H1 (cell line): ENCODE results near the gene ANKEF1. TPM values are rescaled to one million over a fixed set of nuclear protein-coding genes. Genes with fewer than 3 reads are reported as not detected.

Experiments used
- CEBPB ChIP-seq: IDR thresholded peaks from 2 replicates; pipeline ENCODE4 v1.6.1; 2012; ENCODE audit warnings: low read depth, low read length
- CHD7 ChIP-seq: fragments of 300-600 bp; sonication (generic); IDR thresholded peaks from 2 replicates; pipeline ENCODE4 v1.7.1; 2012; ENCODE audit warnings: low read length, moderate library complexity, mild to moderate bottlenecking, inconsistent platforms; ENCODE audit not compliant: insufficient replicate concordance
- GTF2F1 ChIP-seq: IDR thresholded peaks from 2 replicates; pipeline ENCODE4 v1.6.1; 2012; ENCODE audit warnings: low read depth, low read length, improper control_type of control experiment, borderline replicate concordance
- KDM1A ChIP-seq: fragments of 200-600, 300-600 bp; sonication (generic); IDR thresholded peaks from 2 replicates; pipeline ENCODE4 v1.7.1; 2016; ENCODE audit warnings: mild to moderate bottlenecking, low read length, borderline replicate concordance
- MAFK ChIP-seq: IDR thresholded peaks from 2 replicates; pipeline ENCODE4 v1.6.1; 2012; ENCODE audit warnings: low read depth, mild to moderate bottlenecking, improper control_type of control experiment, low read length
- PHF8 ChIP-seq: fragments of 200-600 bp; sonication (generic); conservative IDR thresholded peaks from 2 replicates; pipeline ENCODE4 v1.7.1; 2012; ENCODE audit warnings: low read depth, mild to moderate bottlenecking, inconsistent platforms, low read length, moderate library complexity
- POU5F1 ChIP-seq: IDR thresholded peaks from 2 replicates; pipeline ENCODE4 v1.6.1; 2011; ENCODE audit warnings: low read depth, mild to moderate bottlenecking, low read length, moderate library complexity
- SAP30 ChIP-seq: fragments of 300-600 bp; sonication (generic); IDR thresholded peaks from 2 replicates; pipeline ENCODE4 v1.7.1; 2012; ENCODE audit warnings: low read length, moderate library complexity, mild to moderate bottlenecking, inconsistent platforms; ENCODE audit not compliant: insufficient read depth, insufficient replicate concordance
- SP4 ChIP-seq: IDR thresholded peaks from 2 replicates; pipeline ENCODE4 v1.6.1; 2012; ENCODE audit warnings: low read length, inconsistent platforms
- SRF ChIP-seq: IDR thresholded peaks from 2 replicates; pipeline ENCODE4 v1.6.1; 2011; ENCODE audit warnings: mild to moderate bottlenecking, low read depth, low read length, moderate library complexity
- polyA plus RNA-seq, 7 experiments: library from polyadenylated mRNA; depleted of rRNA in 3 of 7; stranded (reverse) in 5 of 7; unstranded in 2 of 7; fragments of >200 nt in 5 of 7; fragments of 200-250 nt in 2 of 7; gene quantifications; 1 replicate in 5 of 7; 2 replicates in 1 of 7; 4 replicates in 1 of 7; pipeline versions ENCODE4 v1.2.1 to v1.2.3, GENCODE V29; 2011 to 2013; ENCODE audit warnings: missing spikeins in 2 of 7, mixed read lengths in 2 of 7
- total RNA-seq: library from RNA; stranded (reverse); fragmentation: NEBNext Ultra II Directional; extraction: Animal tissue kit (Norgen Biotek cat#: 25700); gene quantifications from 2 replicates; pipeline ENCODE4 v1.2.1, GENCODE V29; 2021

ANKEF1 gene
- total and polyA plus RNA-seq, 2 of the 8 experiments (the other 6 are each of a cell fraction or from before 2014, with no cell fraction given): 2.8 to 10.0 TPM

DNA sequence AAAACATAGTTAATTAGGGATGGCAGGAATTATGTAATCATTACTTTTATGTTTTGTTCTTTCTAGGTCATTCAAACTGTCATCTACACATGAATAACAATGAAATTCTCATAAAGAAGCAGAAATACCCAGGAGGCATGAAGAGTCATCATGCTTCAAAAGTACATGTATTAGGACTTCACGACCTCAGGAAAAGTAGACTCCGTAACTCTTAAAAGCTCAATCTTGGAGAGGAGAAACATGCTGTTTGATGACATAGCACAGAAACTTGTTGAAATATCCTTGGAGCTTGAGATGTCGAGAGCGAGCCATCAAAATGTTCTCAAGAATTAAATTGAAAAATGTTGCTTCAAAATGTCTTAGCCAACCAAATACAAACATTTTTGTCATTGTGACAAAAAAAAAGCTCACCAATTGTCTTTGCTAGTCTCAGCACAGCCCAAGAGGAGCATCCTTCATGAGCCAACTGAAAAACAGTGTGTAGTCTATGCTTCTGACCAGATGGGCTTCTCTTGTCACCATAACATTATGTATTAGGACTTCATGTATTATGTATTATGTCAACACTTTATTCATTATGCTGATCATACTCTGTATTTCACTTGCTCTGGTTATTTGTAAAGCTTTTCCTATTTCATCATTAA lies 28.2 kb upstream of the ANKEF1 start (continued):
- no peak for TF ChIP-seq CHD7
- no peak for TF ChIP-seq KDM1A
- no peak for TF ChIP-seq SAP30
- no peak for TF ChIP-seq MAFK
- TF ChIP-seq CEBPB: no peak
- no peak for TF ChIP-seq PHF8
- TF ChIP-seq POU5F1: no peak
- TF ChIP-seq SP4: no peak
- no peak for TF ChIP-seq SRF
- TF ChIP-seq GTF2F1: no peak
